COLO668 (cell line): ENCODE measurements around the gene FYB1.

Experiments
- DNase-seq: peaks from one replicate; lab custom pipeline; 2025; ENCODE audit not compliant: unreplicated experiment; lab: John Stamatoyannopoulos, UW

Gene FYB1

DNA sequence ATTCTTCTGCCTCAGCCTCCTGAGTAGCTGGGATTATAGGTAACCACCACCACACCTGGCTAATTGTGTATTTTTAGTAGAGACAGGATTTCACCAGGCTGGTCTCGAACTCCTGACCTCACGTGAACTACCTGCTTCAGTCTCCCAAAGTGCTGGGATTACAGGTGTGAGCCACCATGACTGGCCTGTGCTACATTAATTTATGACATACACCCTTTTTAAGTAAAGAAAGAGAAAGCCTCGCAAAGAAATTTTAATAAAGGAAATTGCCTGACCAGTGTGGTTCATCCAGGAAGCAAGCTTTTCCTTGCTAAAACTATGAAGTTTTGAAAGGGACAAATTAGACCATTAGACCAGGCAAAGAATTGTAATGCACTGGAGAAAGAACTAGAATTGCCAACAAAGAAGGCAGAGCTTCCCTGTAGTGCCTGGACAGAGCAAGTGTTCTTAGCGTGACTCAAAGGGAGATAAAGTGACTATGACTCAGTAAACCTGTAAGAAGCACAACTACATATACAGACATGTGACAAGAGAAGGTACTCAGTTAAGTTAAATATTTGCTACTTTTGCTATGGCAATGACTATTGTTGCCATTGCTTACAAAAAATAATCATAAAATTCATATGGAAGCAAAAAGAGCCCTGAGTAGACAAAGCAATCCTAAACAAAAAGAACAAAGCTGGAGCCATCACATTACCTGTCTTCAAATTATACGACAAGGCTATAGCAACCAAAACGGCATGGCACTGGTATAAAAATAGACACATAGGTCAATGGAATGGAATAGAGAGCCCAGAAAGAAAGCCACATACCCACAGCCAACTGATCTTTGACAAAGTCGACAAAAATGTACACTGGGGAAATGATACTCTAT is 54.6 kb downstream of the FYB1 start:
- no peak for DNase-seq

- DNase-seq: no peak
Measured at GRCh38 chr5:39164016-39164415, 55.3 kb downstream of the FYB1 start.

DNA sequence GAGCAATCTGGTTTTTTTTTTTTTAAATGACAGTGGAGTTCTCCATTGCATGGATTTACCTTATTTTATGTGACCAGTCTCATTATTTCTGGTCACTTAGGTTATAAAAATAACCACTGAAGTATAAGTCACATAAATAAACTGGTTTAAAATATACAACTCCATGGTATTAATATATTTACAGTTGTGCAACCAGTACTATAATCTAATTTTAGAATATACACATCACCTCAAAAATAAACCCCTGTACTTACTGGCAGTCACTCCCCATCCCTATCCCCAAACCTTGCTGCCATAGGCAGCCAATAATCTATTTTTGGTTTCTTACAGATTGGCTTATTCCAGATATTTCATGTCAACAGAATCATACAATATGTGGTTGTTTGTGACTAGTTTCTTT is 57.8 kb downstream of the FYB1 start:
- DNase-seq: no peak

GRCh38 chr5:39160576-39161213 is 58.7 kb downstream of the FYB1 start:
- no peak for DNase-seq

- no peak for DNase-seq
Measured at GRCh38 chr5:39159811-39160490, 59.4 kb downstream of the FYB1 start.

DNA sequence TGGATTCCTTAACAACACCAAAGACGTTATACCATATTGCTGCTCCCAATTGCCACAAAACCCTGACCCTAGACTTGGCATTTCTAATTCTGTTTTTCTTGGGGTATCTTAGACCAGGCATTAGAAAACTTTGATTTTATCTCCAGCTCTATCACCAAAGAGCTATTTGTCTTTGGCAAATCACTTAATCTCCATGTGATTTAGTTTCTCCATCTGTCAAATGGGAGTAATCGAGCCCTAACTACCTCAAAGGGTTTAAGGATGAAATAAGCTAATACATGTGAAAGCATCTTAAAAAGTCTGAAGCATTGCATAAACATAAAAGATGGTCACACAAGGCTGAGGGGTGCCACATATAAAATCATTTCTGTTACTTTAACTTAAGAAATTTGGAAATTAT is 60.6 kb downstream of the FYB1 start:
- DNase-seq: no peak

GRCh38 chr5:39158127-39158593 is 61.2 kb downstream of the FYB1 start:
- no peak for DNase-seq

GRCh38 chr5:39157701-39158100 is 61.7 kb downstream of the FYB1 start:
- no peak for DNase-seq

GRCh38 chr5:39156082-39156481 is 63.3 kb downstream of the FYB1 start:
- DNase-seq: no peak

- DNase-seq: no peak
Measured at GRCh38 chr5:39151745-39152144, 67.6 kb downstream of the FYB1 start.

GRCh38 chr5:39149966-39150365 is 69.4 kb downstream of the FYB1 start:
- DNase-seq: no peak

DNA sequence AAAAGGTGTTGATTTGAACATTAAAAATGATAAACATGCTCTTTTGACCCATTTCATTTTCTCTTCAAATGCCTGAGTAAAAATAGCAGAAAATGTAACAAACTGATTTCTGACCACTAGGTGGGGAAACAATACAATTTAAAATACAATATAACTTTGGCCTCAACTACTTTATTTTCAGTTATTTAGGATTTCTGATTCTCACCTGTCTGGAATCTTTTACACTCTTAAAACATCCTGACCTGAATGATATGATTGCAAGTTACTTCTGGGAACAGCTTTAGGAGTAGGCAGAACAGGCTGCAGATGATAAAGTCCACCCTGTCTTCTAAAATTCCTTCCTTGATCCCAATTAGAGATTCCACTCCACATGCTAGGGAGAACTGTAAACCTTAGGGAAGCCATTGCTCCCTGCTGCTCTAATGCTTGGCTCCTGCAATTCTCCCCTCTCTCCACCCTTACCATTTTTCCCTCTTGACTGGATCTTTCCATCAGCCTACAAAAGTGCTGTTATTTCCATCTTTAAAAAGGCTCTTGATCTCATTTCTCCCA is 70.3 kb downstream of the FYB1 start:
- DNase-seq: no peak

DNA sequence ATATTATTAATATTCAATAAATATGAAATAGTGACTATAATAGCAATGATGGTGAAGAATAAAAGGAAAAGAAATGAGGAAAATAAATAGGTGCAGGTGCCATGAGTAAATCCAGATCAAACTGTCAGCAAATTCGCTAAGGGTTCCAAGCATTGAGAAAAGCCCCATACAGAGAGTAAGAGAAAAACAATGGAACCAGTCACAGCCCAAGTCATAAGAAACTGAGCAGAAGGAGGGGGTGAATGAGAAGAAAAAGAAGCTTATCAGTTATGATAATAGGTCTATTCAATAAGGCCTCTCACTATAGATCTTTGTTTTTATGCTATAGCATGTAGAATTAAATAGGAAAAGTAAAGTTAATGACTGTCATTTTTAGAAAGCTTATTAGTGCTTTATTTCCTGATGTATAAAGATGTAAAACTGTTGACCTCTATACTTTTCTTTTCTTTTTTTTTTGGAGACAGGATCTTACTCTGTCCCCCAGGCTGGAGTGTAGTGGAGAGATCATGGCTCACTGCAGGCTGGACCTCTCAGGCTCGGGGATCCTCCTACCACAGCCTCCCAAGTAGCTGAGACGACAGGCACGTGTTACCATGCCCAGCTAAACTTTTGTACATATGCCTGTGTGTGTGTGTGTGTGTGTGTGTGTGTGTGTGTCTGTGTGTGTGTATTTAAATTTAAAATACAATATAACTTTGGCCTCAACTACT is 72.4 kb downstream of the FYB1 start:
- no peak for DNase-seq

DNA sequence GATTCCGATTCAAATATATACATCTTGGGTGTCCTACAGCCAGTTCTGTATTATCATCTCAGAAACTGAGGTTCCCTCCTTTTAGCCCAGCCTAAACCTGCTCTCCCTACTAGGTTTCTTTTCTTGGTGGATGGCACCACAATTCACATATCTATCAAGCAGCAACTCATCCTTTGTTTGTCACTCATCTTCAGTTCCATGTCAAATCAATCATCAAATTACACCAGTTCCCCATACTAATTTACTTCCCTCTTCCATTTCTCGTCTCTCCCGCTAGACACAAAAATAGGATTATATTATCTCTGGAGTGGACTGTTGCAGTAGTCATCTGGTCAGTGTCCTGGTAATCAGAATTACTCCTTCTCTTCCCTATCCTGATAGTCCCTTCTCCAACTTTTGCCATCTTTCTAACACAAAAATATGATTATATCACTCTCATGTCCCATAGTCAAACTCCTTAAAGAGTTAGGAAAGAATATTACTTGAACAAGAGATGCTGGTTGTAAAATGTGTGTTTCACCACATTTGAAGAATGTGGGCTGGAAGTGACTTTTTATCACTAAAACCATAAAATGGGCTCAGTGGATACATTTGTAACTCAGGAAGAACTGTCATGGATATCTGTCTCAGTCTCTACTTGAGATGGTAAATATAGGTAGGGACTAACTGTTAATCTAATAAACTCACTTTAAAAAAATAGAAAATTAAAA is 76.1 kb downstream of the FYB1 start:
- DNase-seq: no peak

DNA sequence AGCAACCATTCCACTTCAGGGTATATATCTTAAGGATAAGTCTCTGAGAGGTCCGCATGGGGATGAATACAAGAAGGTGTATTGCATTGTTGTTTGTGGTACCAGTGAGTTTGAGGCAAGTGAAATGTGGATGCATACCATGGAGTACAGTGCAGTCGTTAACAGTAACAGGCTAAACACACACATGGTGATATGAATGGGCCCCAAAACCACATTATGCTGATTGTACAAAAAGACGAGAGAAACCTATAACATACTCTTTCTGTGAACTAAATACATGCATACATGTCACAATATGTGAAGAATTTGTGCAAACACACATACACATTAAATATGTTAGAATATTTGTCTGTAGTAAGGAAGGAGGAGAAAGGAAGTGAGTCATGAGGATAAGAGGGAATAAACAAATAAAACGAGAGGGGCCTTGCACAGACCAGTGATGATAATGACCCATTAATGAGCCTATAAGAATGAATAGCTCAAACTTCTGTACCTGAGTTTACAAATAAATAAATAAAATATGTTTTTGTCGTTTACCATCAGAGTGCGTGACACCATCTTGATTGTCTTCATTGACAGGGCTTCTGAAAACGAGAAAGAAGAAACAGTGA is 78.7 kb downstream of the FYB1 start:
- DNase-seq: no peak

DNA sequence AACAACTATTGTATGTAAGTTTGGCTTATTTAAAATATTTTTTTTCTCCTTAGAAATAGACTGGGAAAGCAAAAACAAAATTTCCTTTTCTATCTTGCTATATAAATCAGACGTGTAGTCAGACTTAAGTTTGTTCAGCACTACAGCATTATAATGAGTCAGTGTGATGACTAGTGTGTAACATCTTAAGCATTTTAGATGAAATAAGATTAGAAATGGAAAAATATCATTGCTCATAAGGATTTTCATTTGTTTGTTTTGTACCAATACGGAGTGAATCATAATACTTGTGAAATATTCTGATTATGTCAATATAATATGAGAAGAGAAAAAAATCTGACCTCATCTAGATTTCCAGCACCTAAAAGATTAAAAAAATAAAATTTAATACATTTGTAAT is 80.5 kb downstream of the FYB1 start:
- DNase-seq: no peak

DNA sequence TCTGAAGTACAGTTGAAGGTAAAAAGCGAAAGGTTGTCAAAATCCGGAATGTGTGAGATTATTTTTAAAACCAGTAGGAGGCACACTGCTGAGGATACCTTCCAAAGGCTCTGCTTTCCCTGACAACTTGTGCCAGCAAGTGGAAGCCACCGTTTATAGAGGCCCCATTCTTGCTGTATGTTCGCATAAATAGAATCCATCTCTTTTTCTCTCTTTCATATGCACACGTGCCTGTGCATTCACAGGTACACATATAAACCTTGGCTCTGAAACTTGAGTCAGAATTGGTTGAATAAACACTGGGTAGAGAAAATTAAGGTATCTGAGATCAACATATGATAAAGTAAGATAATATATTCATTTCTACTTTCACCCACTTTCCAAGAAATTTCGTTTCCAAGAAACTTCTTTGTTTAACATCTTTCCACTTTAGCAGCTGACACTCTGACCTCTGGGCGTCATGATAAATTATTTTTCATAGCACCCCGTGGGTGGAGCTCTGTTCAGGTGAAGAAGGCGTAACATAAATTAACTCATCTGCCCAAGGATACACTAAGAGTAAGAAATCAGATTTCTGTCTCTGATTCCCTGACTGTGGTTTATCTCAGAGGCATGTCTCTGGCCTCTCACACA is 81.4 kb downstream of the FYB1 start:
- DNase-seq: no peak

DNA sequence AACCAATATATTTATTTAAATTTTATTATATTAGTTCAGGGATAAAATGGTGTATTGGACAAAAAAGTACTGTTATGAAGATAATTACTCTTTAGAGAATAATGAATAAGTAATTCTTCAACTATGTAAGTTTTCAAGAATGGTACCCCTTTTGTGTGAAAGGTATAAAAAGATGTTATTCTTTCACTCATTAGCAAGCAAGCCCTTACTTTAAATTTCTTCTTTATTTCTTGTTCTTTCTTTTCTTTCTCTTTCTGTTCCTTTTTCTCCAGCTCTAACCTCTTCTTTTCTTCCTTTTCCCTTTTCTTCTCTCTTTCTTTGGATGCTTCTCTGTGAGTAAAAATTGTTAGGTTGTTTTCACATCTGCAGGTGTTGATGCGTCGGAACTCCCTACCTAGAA is 82.0 kb downstream of the FYB1 start:
- no peak for DNase-seq

DNA sequence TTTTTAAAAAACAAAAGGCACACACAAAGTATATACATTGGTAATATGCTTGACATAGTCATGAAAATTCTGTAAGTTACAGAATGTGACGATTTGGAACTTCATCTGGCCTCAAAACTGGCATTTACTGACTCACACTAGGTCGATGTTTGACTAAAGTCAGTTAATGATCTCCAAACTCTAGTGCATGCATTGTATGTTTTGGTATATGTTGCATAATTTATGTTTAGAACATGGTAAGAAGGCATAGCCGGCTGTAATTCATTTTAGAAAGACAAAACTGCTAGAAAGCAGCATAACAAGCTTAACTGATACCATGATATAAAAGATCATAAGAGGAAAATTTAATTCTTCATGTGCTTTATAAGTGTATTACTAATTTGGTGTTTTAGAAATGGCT is 86.6 kb downstream of the FYB1 start:
- DNase-seq: no peak

GRCh38 chr5:39132128-39132447 is 87.3 kb downstream of the FYB1 start:
- DNase-seq: no peak
